ENCODE measurements around the gene ANK2. TPM values are rescaled to one million over a fixed set of nuclear protein-coding genes. Genes with fewer than 3 reads are reported as not detected.

ANK2 gene
- total RNA-seq, 1 experiment from 2014 or later = 5.5 TPM

DNA sequence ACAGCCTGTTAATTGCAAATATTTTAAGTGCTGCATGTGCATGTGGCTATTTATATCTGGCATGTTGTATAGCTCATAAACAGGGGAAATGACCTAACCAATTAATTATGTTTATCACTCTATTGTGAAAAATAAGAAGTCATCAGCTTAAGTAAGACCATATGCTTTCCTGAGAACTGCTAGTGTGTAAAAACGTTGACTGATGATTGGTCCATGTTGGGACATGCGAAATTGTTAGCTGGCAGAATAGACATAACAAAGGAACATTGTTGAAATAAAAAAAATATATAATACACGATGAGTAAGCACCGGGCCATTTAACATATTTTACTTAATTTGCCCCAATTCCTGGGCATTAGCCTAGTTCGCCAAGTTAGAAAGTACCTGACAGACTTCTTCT lies 207.5 kb downstream of the ANK2 start:
- ChIA-PET POLR2A (no interaction called here), CTCF (no interaction called here)
- Histone ChIP-seq H3K27me3 (ENCODE audit: control insufficient read depth, insufficient read depth, low read length) (no peaks in the 10 kb centered on the region), H3K4me3 (ENCODE audit: low read depth in 2 of 2, low read length in 2 of 2) (no peak overlapping the region), H3K9me3 (ENCODE audit: control insufficient read depth, insufficient read depth, low read depth, low read length) (no peaks in the 10 kb centered on the region), H3K27ac (ENCODE audit: low read length) (no peak overlapping the region), H3K36me3 (ENCODE audit: control insufficient read depth, insufficient read depth, low read length) (no peaks in the 10 kb centered on the region), H3K4me1 (ENCODE audit: control insufficient read depth, insufficient read depth, low read length) (no peaks in the 10 kb centered on the region)
- no TSS peak for BruUV-seq (replicated peaks)
- intact Hi-C loops (cut with micrococcal nuclease; ENCODE audit: unreplicated experiment) = no loop called here
- in situ Hi-C loops (cut with HindIII; ENCODE audit: low pct_unique_long_range_greater_than_20kb, low sequenced_read_pairs) = no loop called here
- no peak for ATAC-seq
- DNase-seq (ENCODE audit: low read depth, low spot score) = no peak
- TF ChIP-seq, protein P1, sequence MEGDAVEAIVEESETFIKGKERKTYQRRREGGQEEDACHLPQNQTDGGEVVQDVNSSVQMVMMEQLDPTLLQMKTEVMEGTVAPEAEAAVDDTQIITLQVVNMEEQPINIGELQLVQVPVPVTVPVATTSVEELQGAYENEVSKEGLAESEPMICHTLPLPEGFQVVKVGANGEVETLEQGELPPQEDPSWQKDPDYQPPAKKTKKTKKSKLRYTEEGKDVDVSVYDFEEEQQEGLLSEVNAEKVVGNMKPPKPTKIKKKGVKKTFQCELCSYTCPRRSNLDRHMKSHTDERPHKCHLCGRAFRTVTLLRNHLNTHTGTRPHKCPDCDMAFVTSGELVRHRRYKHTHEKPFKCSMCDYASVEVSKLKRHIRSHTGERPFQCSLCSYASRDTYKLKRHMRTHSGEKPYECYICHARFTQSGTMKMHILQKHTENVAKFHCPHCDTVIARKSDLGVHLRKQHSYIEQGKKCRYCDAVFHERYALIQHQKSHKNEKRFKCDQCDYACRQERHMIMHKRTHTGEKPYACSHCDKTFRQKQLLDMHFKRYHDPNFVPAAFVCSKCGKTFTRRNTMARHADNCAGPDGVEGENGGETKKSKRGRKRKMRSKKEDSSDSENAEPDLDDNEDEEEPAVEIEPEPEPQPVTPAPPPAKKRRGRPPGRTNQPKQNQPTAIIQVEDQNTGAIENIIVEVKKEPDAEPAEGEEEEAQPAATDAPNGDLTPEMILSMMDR (IDR thresholded peaks at IDR 0.05) = no peak
- TF ChIP-seq, protein P2, sequence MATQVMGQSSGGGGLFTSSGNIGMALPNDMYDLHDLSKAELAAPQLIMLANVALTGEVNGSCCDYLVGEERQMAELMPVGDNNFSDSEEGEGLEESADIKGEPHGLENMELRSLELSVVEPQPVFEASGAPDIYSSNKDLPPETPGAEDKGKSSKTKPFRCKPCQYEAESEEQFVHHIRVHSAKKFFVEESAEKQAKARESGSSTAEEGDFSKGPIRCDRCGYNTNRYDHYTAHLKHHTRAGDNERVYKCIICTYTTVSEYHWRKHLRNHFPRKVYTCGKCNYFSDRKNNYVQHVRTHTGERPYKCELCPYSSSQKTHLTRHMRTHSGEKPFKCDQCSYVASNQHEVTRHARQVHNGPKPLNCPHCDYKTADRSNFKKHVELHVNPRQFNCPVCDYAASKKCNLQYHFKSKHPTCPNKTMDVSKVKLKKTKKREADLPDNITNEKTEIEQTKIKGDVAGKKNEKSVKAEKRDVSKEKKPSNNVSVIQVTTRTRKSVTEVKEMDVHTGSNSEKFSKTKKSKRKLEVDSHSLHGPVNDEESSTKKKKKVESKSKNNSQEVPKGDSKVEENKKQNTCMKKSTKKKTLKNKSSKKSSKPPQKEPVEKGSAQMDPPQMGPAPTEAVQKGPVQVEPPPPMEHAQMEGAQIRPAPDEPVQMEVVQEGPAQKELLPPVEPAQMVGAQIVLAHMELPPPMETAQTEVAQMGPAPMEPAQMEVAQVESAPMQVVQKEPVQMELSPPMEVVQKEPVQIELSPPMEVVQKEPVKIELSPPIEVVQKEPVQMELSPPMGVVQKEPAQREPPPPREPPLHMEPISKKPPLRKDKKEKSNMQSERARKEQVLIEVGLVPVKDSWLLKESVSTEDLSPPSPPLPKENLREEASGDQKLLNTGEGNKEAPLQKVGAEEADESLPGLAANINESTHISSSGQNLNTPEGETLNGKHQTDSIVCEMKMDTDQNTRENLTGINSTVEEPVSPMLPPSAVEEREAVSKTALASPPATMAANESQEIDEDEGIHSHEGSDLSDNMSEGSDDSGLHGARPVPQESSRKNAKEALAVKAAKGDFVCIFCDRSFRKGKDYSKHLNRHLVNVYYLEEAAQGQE (IDR thresholded peaks at IDR 0.05; ENCODE audit: insufficient read depth in 1 of 2, low read depth in 2 of 2, low read length in 1 of 2) = no peak
- no peak for TF ChIP-seq SIN3A (IDR thresholded peaks at IDR 0.05; ENCODE audit: borderline replicate concordance, insufficient read depth, low read depth, low read length)
- no peak for TF ChIP-seq TCF7L2 (IDR thresholded peaks at IDR 0.05; ENCODE audit: low read depth, low read length)
- no peak for TF ChIP-seq POLR2AphosphoS5 (IDR thresholded peaks at IDR 0.05; ENCODE audit: low read depth, low read length)

DNA sequence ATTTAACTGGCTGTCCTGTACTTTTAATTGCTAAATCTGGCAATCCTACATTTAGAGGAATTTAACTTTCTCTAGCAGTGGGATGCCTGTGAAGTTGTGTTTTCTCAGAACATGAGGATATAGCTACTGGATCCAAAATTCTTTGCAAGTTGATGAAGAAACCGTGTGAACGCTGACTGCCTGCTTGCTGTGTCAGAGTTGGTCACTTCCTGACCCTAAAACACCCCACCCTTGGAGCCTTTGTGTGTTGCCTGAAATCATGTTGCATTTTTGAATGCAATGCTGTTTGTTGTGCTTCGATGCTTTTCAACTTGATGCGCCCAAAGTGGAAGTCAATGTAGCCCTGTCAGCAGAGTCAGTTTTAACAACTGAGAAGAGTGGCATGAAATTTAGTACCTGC lies 211.2 kb downstream of the ANK2 start:
- no peak overlapping the region for H3K27ac ChIP-seq (ENCODE audit: low read length)
- ChIA-PET CTCF (no interaction called here), POLR2A (no interaction called here)
- no peaks in the 10 kb centered on the region for H3K4me1 ChIP-seq (ENCODE audit: control insufficient read depth, insufficient read depth, low read length)
- TF ChIP-seq, protein P2 (IDR thresholded peaks at IDR 0.05; ENCODE audit: insufficient read depth in 1 of 2, low read depth in 2 of 2, low read length in 1 of 2) = no peak
- TF ChIP-seq SIN3A (IDR thresholded peaks at IDR 0.05; ENCODE audit: borderline replicate concordance, insufficient read depth, low read depth, low read length) = no peak
- no peaks in the 10 kb centered on the region; the same call in 1 of the 2 replicates for H3K27me3 ChIP-seq (ENCODE audit: control insufficient read depth, insufficient read depth, low read length)
- ATAC-seq = no peak
- no peak for DNase-seq (ENCODE audit: low read depth, low spot score)
- H3K36me3 ChIP-seq (ENCODE audit: control insufficient read depth, insufficient read depth, low read length) = no peaks in the 10 kb centered on the region
- no TSS peak for BruUV-seq (replicated peaks)
- H3K9me3 ChIP-seq (ENCODE audit: control insufficient read depth, insufficient read depth, low read depth, low read length) = no peaks in the 10 kb centered on the region
- intact Hi-C loops (cut with micrococcal nuclease; ENCODE audit: unreplicated experiment) (no loop called here), in situ Hi-C loops (cut with HindIII; ENCODE audit: low pct_unique_long_range_greater_than_20kb, low sequenced_read_pairs) (no loop called here)
- no peak overlapping the region for H3K4me3 ChIP-seq (ENCODE audit: low read depth in 2 of 2, low read length in 2 of 2)

Data from Panc1 (cell line).